HG03280 (cell line): ENCODE results near the gene IGSF21.
"Not testable (repeated sequence)": the region's sequence is repeated elsewhere in the genome, so short reads cannot be mapped to it uniquely, and the experiment has no call there.

ENCODE experiments used
- ATAC-seq: cut with Tn5 transposase; IDR thresholded peaks from one replicate; pipeline ENCODE4 v1.9.1; 2021; ENCODE audit warnings: mild to moderate bottlenecking, moderate library complexity; ENCODE audit not compliant: unreplicated experiment

Gene IGSF21

DNA sequence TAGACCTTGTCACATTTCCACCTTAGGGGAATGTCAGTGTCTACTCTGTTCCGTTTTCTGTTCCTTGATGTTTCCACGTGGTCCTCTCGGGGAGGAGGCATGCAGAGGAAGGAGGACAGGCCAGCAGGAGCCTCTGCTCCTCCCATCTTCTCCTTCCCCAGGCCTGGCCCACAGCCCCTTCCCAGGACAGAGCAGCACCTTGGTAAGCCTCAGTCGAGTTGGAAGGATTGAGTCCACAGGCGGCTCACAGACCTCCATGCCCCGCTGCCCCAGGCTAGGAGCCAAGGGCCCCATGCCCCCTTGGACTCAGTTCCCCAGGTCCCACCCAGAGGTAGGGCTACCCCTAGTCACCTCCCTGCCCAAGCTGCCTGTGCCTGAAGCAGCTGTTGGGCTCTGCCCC, 36.5 kb downstream of the IGSF21 start:
- no peak for ATAC-seq

DNA sequence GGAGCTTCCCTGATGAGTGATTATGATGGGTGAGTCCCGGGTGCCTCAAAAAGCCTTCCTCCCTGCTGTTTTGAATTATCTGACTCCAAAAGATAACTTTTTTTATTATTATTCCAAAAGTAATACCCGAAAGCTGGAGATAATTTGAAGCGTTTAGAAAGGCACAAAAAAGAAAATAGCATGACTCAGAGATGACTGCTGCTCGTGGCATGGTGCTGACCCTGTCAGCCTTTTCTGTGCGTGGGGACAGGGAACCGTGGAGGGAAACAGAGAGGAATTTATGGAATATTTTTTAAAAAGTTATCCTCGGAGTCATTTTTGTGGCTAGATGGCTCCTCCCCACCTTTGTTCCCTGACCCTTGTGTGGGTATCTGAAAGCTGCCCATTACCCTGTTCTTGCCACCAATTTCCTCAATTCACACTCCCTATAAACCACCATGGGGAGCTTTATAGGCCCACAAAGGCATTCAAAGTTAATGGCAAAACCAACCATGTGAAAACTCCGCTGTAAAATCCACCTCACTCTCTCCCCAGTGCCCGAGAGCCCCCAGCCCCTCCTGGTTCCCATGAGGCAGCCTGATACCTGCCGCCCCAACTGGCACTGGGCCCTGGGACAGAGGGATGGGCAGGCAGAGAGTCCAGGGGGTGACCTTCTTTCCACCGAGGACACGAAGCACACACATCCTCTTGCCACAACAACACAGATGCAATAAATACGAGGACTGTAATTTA, 37.5 kb downstream of the IGSF21 start:
- no peak for ATAC-seq

DNA sequence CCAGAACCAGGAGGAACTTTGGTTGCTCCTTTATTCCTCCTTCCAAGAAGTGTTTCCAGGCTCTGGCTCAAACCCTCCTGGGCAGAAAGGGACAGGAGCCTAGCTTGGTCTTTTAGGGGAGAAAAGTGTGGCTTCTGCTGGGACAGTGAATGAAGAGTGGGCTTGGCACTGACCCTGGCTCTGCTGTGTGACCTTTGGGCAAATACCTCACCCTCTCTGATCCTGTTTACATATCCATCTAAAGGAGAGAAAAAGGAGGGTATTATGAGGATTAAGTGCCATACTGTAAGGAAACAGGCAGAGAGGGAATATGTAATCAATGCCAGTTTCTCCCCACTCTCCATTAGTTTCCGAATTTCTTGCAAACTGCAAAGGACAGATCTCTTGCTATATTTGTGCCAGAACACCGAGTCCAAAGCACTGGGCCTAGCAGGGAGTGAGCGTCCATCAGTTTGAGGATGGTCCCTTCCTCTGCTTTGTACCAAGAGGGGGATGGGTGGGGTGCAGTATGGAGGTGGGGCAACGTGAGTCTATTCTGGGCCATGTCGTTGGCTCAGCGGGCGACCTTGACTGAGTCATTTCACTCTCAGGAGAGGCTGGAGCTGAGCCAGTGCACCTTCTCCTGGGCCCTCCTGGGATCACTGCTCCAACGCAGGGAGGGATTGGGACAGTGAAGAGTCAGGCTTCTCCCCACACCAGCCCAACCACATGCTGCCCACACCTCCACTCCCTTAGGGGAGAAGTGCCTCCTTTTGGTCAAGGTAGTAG, 38.4 kb downstream of the IGSF21 start:
- no peak for ATAC-seq

DNA sequence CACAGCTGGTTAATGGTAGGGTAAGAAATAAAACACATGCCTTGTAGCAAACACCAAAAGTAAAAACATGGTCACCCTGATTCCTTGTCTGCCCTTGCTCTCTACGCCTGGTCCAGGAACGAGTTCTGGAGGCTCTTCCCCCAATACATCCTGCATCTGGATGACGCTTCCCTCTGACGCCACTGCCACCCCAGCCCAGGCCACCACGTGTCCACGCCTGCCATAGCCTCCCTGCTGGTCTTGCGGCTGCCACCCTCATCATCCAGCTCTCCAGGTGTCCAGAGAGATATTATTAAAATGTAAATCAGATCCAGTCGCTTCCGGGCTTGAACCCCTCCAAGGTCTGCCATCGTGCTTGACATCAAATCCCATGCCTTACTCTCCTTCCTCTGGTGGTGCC, 39.3 kb downstream of the IGSF21 start:
- ATAC-seq = no peak

DNA sequence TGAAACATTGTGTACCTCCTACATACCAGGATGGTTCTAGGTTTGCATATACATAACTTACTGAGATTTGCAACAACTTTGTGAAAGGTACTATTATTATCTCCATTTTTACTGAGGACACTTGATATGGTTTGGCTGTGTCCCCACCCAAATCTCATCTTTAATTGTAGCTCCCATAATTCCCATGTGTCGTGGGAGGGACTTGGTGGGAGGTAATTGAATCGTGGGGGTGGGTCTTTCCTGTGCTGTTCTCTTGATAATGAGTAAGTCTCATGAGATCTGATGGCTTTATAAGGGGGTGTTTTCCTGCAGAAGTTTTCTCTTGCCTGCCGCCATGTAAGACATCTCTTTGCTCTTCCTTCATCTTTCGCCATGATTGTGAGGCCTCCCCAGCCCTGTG, 40.1 kb downstream of the IGSF21 start:
- no peak for ATAC-seq

DNA sequence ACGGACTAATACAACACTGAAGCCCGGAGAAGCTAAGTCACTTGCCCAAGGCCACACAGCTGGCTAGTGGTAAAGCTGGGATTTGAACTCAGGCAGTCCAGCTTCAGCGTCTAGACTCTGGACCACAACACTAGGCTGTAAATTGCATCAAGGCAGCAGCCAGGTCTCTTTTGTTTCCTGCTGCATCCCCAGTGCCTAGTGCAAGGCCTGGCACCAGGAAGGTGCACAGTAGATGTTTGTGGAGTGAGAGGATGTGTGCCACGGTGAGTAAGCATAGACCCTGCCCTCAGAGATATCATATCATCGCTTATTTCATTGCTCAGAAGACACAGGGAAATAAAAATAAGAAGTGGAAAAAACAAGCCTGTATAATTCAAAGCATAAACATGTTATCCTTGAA, 40.9 kb downstream of the IGSF21 start:
- ATAC-seq = no peak

DNA sequence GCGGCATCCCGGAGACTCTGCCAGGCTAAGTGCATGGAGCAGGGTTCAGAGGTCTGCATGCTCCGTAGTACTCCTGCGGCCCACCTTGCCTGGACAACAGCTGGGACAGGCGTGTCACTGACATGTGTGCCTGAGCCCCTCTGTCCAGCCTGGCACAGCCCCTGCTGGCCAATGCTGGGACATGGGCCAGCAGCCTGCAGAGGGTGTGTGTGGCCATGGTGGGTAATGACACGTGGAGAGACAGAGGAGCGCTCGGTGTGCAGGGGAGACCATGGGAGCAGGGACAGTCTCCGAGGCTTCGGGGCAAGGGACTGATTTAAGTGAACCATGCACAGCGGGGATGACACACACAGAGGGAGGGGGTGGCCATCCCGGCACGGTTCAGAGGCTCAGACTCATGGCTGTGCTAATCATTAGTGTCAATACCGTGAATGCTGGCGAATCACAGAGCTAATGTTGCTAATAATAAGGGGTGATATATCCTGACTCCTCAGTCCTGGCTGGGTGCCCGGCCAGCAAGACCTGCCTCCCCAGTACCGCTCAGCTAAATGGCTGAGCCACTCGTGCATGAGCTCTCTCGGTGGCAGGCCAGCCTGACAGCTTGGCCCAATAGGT, 41.5 kb downstream of the IGSF21 start:
- ATAC-seq = no peak

DNA sequence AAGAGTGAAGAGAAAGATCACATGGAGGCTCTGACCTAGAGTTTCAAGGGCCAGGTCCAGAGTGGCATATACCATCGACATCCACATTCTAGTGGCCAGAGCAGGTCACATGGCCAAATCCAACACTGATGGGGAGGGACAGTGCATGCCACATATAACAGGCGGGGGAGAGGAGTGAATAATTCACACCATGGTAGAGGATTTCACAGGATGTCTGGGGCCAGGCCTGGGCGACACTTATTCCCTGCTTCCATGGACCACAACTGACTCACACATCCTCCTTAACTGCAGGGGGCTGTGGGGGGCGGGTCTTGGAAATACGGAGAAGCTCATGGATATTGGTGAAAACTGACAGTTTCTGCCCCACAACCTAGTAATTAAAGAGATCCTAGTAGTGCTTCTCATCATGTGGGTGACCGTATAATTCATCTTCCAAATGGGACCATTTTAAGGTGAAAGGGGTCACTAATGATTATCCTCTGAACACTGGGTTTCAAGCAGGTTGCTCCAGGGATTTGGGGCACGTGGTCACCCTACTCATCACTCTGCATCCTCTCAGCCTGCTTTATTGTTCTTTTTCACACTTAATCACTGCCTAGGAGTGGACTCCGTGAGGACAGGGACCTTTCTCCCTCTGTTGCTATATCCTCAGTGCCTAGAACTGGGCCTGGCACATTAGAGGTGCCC, 44.0 kb downstream of the IGSF21 start:
- no peak for ATAC-seq

DNA sequence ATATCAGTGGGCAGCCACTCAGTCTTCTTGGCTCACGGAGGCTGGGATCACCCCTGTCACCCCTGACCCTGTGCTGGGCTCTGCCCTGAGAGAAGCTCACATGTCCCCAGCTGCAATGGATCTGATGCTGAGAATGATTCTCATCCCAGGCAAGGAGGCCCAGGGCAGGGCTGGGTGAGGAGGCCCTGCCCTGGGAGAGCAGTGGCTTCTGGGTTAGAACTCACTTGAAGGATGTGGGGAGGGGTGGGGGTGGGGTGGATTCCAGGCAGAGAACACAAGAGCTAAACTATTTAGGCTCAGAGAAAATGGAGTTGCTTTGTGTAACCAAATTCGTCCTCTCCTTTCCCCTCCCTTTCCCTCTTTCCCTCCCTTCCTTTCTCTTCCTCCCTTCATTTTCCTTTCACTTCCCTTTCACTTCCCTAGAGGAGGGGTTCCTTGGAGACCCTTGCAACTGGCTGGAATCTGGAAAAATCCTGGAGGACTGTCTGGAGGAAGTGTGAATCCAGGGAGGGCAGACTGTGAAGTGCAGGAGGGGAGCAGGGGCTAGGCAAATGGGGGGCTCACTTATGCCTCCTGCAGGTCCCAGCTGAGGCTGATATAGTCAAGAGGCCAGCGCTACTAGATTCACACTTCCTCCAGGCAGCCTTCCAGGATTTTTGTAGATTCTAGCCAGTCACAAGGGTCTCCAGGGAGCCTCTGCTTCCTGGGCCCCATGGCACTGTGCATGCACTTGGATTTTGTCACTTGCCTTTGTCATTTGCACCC, 47.0 kb downstream of the IGSF21 start:
- ATAC-seq = no peak

DNA sequence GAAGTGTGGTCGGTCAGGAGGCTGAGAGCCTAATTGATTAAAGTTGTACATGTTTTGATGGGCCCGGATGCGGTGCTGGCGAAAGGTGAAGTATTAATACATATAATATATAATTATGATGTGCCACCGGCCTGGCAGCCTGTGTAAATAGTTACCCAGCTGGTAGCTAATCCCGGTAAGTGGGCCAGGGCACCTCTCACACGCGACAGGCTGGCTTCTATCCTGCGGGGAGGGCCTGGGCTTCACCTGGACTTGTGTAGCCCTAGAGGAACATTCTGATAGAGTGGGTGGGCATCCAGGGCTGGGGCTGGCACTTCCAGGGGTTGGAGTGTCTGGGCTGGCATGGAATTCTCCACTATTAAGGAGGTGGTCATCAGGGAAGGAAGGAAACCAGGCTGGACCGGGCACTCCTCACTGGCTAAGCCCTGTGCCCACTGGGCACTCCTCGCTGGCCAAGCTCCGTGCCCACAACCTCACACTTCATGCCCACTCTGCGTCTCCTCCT, 48.3 kb downstream of the IGSF21 start:
- no peak for ATAC-seq

DNA sequence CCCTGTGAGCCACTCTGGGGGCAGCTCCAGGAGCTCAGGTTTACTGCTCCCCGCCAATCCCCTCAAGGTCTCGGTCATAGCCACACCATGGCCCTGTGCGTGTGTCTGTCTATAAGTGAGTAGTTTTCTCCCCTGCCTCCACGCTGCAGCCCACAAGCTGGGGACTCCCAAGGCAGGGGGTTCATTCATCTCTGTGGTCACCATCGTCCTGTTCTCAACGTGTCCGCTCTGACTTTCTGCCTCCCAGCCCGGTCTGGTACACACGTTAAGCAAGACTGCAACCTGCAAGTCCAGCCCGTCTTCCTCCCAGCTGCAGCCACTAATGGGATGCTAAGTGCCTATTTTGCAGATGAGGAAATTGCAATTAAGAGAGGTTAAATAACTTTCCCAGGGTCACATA, 49.8 kb downstream of the IGSF21 start:
- no peak for ATAC-seq

DNA sequence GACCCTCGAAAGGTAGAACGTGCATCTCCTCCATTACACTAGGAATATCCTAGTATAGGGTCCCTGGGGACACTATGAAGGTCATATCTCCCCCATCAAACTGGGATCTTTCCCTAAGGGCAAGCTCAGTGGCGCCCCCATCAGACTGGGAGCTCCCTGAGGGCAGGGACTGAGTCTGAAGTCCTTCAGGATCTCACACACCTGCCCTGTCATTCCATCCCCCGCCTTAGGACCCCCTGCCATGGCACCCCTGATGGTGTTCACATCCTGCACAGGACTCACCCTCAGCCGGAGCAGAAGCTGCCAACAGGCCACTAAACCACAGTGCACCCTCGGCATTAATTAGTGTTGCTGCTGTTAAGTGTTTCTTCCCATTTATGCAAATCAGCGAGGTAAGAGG, 50.4 kb downstream of the IGSF21 start:
- ATAC-seq = no peak

DNA sequence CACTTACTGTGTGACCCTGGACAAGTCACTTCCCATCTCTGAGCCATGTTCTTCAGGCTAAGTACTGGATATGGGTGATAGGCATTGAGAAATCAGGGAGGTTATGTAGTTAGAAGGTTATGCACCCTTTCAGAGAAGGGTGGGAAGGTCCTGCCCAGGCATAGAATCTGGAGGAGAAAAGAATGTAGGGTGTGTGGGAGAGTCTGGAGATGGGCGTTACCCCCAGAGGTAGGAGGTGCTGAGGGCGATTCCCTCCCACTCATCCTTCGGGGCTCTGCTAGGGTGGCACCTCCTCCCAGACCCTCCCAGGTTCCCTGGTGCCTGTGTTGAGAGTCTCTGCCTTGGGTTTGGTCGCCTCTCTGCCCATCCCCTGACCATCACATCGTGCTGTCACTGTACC, 51.1 kb downstream of the IGSF21 start:
- ATAC-seq = no peak

DNA sequence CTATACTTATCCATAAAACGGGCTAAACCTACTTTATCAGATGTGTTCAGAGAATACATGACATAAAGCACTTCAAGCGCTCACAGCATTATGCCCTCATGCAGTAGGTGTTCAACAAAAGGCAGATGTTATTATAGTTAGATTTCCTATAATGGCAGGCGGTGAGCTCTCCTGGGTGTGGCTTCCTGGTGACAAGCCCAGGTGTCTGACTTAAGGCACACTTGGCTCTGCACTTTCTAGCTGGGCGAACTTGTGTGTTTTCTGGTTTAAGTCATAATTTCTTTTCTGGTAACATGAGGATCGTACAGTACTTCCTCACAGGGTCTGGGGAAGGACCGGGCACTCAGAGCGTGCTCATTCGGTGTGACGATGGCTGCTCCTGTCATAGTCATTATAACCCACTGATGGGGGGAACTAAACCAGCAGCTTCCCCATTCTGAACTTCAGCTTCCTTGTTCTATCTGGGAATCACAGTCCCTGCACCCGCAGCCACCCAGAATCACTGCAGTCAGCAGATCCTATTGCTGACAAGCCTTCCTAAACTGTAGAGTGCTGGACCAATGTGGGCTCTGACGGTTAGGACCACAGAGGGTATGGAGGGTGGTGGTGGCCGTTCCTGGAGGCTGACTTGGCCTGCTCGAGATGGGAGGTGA, 52.8 kb downstream of the IGSF21 start:
- ATAC-seq = no peak

DNA sequence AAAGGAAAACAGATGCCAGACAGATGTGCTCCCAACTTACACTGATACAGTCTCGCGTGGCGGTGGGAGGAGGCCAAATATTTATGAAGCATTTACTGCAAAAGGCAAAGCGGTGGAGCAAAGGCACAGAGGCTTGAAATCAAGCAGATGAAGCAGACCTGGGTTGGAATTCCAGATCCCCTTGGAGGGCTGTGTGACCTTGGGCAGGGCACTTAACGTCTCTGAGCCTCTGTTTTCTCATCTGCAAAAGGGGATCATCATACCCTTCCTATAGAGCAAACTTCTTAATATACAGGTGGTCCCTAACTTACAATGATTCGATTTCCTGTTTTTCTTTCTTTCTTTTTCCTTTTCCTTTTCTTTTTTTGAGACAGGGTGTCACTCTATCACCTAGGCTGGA, 54.1 kb downstream of the IGSF21 start:
- no peak for ATAC-seq

DNA sequence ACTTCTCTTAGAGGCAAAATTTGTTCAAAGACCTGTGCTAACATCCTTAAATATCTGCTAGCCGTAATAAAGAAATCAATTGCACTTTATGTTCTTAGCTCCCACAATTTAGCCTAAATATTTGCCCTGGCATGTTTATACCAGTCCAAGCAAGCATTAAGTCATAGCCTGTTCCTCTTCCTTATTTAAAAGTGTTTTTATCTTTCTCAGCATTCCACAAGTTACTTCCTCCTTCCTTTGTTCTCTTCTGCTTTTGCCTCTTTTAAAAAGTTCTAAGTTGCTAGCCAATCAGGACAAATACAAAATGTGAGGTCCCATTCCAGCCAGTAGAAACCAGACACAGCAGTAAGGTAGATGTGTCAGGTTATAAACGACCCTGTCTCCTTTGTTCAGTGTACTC, 58.0 kb downstream of the IGSF21 start:
- not testable (repeated sequence) for ATAC-seq

DNA sequence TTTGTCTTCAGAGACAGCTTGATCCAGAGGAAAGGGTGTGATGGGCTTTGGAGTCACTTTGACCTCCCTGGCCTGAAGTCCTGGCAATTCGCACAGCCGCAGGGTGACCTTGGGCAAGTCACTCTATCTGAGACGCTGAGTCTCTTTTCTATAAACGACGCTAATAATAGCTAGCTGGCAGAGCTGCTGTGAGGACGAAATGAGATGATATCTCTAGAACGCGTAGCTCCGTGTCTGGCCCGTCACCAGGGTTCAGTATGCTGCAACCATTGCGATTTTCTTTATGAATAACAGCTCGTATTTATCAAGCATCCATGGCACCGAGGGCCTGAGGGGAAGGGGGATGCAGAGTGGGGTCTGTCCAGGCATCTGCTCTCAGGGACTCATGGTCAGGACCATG, 58.7 kb downstream of the IGSF21 start:
- no peak for ATAC-seq

DNA sequence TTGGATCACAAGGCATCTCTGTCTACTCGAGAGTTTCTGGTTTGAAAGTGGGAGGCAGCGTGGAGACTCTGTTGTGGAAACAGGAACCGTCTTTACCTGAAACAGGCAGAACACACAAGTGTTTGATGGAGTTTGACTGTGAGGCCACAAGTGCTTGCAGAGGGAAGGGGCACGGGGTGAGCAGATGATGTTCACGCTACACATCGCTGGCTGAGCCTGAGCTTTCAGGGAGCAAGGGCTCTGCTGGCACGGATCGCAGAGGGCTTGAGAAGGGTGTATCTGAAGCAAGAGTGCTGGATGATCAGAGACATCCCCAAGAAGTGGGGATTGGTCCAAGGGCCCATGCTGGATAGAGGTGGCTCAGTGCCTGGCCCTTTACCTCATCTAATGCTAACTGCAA, 59.3 kb downstream of the IGSF21 start:
- ATAC-seq = no peak

DNA sequence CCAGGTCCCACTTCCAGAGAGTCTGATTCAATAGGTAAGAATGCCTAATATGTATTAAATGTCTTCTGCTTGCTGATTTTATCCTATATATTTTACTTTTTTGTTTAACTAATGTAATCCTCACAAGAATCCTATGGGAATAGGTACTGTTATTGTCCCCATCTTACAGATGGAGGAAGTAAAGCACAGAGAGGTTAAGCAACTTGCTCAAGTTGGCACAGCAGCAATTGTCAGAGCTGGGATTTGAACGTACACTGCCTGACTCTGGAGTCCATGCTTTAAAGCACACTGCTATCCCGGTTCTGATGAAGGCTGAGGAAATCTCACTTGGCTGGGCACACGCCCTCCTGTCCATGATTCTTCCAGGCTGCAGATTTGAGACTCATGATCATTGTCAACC, 62.8 kb downstream of the IGSF21 start:
- ATAC-seq = no peak

DNA sequence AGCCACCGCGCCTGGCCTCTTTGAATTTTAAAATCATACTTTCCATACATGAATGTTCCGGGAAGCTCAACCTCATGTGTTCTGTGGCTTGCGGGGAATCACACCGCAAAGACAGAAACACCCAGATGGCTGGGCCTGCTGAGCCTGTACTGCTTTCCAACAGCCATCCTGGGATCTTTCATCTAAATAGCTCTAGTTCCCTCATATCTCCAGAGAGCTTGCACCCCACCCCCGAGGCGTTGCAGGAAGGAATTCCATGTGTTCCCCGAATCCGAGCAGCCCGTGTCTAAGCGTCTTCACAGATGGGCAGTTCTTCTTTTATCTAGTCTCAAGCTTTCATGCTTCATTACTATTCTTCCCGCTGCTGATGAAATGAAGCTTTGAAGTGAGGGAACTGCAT, 66.4 kb downstream of the IGSF21 start:
- no peak for ATAC-seq
